Measurements from ENCODE around the gene TNFAIP3.

The TNFAIP3 gene

DNA sequence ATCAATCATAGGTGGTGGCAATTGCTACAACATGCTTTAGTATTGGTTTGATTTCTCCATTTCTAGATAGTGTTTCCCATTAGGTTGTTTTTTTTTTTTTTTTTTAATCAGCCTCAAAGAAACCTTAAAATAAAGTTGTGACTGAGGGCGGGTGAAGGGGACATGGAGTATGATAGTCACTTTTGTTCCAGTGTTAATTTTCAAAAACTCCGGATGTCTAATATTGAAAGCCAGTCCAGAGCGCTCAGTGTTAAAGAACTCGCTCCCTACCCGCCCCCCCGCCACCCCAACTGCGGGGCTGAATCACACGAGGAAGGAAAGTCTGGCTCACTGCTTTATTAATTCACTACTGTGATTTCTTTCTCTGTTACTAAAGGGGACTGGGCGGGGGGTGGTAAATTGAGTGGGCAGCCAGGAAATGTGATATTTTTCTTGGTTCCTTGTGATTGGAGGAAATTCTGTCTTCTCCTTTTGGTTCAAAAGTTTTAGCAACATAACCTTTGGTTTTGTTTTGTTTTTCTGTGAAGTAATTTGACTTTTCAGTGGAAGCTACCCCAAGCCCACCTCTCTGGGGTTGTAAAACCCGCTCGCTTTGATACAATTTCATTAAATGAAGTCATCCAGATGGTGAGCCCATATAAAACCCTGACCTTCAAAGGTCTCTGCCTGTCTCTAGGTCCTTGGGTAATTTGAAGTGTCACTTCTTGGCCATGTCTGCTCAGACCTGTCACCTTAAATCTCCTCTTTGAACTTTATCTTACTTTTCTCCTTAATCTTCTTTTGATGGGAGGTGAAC is 38.0 kb downstream of the TNFAIP3 start:
- DNase-seq, result peak; percentile 57

- DNase-seq, result no peak
Observed at GRCh38 chr6:137906020-137906472, 39.0 kb downstream of the TNFAIP3 start.

GRCh38 chr6:137907170-137907569 is 40.1 kb downstream of the TNFAIP3 start:
- no peak for DNase-seq

DNA sequence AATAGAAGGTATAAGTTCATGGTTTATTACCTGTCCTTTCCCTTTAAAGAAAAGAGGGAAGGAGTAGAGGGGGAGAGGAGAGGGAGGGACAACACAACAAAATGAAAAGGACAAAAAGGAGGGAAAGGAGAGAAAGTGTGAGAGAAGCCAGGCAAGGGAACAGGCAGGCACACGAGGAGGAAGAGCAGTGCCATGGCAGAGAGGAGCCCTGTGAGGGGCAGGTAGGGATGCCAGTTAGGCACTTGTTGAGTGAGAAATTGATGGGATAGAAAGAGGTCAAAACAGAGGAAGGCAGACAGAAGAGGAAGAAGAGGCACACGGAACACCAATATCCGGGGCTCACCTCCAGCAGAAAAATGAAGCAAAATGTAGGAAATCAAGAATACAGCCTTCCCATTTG is 42.5 kb downstream of the TNFAIP3 start:
- no peak for DNase-seq

- DNase-seq, result no peak
Observed at GRCh38 chr6:137910424-137910834, 43.4 kb downstream of the TNFAIP3 start.

DNA sequence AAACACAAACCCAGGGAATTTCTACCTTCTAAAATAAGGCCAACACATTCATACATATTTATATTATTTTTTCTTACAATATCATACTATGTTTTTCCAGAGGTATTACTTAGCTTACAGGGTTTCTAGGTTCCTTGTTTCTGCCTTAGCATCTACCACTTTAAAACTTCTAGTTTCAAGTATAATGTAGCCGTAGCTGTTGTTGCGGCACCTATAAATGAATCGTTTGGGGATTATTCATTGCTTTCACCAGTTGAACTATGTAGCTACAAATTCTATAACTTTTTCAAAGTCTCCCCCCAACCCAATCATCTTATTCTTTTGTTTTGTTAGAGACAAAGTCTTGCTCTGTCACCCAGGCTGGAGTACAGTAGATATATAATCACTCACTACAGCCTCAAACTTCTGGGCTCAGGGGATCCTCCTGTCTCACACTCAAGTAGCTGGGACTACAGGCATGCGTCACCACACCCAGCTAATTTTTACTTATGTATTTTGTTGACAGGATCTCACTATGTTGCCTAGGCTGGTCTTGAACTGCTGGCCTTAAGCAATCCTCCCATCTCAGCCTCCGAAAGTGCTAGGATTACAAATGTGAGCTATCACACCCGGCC is 43.9 kb downstream of the TNFAIP3 start:
- DNase-seq, result no peak

DNA sequence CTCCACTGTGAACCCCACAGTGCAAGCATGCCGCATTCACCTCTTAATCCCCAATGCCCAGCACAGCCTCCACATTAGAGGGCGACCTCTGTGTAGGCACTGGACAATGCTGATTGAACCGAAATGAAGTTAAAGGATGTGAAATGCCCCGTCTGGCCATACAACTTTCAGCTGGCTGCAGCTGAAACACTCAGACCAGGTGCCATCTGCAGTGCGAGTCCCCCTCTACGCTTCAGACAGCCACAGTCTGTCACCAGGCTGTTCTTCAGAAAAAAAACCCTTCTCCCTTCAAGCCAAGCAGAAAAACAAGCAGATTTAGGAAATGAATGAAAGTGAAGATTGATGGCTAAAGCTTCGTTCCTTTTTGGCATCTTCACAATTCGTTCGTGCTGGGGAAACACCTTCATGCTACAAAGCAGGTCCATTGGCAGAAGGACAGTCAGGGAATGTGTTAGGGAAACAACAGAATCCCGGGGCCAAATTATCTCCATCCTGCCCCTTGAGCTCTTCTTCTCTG is 44.7 kb downstream of the TNFAIP3 start:
- no peak for DNase-seq

DNA sequence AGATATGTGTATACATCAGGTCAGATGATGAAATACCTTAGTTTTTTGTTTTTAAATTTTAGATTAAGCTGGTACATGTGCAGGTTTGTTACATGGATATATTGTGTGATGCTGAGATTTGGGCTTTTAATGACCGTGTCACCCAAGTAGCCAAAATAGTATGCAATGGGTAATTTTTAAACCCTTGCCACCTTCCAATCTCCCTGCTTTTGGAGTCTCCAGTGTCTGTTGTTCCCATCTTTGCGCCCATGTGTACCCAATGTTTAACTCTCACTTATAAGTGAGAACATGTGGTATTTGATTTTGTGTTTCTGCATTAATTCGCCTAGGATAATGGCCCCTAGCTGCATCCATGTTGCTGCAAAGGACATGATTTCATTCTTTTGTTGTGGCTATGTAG is 45.8 kb downstream of the TNFAIP3 start:
- DNase-seq, result no peak

DNA sequence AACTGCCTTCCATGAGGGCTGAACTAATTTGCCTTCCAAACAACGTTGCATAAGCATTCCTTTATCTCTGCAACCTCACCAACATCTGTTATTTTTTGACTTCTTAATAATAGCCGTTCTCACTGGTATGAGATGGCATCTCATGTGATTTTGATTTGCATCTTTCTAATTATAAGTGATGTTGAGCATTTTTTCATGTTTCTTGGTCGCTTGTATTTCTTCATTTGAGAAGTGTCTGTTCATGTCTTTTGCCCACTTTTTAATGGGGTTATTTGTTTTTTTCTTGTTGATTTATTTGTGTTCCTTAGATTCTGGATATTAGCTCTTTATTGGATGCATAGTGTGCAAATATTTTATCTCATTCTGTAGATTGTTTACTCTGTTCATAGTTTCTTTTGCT is 46.4 kb downstream of the TNFAIP3 start:
- DNase-seq, result no peak

GRCh38 chr6:137913996-137914529 is 47.0 kb downstream of the TNFAIP3 start:
- DNase-seq, result no peak

- DNase-seq, result no peak
Observed at GRCh38 chr6:137914530-137915193, 47.6 kb downstream of the TNFAIP3 start.

DNA sequence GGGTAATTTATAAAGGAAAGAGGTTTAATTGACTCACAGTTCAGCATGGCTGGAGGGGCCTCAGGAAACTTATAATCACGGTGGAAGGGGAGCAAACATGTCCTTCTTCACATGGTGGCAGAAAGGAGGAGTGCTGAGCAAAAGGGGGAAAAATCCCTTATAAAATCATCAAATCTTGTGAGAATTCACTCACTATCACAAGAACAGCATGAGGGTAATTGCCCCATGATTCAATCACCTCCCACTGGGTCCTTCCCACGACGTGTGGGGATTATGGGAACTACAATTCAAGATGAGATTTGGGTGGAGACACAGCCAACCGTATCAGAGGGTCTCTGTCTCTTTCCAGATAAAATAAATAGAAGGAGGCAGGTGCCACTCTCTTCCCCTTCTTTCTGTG is 48.7 kb downstream of the TNFAIP3 start:
- no peak for DNase-seq

GRCh38 chr6:137917551-137918325 is 50.7 kb downstream of the TNFAIP3 start:
- no peak for DNase-seq

DNA sequence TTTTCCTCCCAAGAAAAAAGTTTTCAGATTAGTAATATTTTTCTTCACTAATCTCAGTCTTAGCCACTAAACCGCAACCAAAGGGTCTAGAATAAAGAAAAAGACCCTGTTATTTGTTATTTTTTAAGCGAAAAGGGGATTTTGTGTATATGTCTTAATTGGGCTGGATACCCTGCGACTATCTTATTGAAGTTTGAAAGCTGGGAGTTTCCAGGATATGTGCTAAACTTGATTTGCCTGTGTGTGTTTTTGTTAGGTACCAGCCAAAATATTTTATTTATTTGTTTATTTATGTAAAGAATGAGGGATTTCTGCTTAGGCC is 52.4 kb downstream of the TNFAIP3 start:
- DNase-seq, result no peak

DNA sequence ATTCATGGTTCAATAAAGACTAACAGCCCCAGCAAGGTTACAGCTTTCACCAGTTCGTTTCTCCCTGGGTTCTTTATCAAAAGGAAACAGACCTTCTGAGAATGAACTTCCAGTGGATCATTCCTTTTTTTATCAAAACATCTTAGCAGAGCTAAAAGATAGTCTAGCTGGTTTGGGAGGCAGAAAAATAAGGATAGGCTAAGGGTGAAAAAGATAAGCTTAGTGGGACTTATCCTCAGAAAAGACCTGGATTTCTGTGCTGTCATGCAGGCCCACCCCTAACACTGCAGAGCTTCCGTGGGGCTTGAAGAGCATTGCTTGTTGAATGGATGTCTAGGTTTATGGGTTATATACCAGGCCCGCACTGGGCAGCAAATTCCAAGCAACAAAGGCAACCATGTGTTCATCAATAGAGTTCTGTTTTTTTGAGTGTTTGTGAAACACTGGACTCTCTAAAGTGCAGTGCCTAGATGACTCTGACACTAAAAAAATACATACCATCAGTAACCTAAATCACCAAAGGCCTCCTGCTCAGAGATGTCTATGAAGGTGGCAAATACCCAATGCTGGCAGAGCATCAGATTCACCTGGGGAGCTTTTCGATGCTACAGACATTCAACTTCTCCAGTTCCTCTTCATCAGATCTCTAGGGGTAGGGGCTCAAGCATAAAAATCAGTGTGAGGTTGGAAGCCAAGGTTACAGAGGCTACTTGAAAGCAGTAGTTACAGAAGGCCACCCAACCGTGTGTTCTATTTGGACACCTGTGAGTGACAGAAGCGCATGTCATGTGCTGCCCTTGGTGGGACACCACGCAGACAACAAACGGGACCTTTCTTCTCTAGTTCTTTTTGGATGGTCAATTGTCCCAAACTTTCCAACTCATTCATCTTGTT is 53.0 kb downstream of the TNFAIP3 start:
- DNase-seq, result no peak

DNA sequence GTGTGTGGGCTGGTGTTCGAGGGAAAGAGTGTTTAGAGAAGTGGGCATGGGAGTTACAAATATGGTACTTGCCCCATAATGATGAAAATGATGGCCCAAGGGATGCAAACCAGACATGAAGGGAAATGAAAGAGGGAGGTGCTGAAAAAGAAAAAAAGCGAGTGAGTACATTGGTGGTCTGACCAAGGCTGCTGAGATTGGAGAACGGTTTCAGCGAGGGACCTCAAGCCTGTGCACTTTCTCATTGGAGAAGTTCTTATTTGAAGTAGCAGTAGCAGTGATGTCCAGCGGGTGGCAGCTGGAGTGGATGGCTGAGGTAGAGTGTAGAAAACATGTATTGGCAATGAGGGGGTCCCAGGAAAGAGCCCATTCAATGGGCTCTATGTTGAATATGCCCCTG is 54.8 kb downstream of the TNFAIP3 start:
- DNase-seq, result no peak

DNA sequence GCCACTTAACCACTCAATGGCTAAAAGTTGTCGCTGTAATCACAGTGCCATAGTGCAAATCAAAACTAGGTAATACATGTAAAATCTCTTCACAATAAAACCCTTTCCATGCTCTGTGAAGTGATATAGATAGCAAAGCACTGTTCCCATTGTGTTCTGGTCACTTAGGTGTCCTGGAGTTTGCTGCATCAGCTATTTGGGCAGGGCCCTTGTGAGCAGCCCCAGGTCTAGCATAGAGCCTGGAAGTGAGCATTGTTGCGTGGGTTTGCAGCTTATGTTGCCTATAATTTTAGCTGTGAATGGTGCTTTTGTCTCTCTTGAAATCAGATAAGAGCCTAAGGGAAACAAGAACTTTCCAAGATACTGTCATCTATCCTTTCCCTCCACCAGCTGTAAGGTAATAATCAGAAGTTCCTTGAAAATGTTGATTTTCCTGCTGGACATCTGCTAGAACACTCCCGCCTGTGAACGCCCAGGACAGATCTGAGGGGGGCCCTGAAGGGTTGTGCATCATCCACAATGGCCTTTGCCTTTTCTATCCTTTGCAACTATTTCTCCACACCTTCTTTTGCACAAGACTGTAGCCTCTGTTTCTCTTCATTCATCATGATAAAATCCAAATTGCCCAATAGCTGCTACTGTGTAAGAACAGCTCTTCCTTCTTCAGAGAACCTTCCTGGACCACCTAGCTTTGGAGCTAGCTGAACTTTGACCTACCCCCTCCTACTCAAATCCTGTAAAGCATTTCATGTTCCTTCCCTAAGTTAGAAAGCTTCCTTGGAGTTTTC is 57.0 kb downstream of the TNFAIP3 start:
- DNase-seq, result no peak

DNA sequence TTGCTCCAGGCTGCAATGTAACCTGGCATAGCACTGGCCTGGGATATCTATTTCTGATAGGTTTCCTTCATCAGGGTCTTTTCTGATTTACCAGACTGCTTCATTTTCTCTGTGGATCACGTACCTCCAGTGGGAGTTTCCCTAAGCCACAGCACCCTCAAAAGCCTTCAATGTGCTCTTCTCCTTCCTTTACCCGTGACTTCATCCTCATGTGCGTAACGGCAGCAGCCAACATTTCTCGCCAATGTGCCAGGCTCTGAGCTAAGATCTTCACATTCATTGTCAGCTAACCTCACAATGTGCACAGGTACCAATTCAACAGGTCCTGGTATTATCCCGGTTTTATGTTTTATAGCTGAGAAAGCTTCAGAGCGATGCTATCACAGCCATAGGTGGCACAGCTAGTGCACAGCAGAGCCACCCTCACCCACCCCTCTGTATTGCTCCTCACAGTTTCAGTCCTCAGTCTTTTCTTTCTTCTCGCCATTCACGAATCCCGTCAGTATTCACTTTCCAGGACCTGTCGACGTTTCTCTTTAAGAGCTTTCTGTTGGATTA is 58.2 kb downstream of the TNFAIP3 start:
- DNase-seq, result no peak

GRCh38 chr6:137926207-137926731 is 59.2 kb downstream of the TNFAIP3 start:
- DNase-seq, result no peak

GRCh38 chr6:137926985-137927384 is 59.9 kb downstream of the TNFAIP3 start:
- DNase-seq, result no peak
